GM21529 (cell line): ENCODE data around the gene ACP3.
A peak's percentile ranks its signal among the peaks of the same experiment; 100 is the strongest.
"Not testable (repeated sequence)": the region's sequence is repeated elsewhere in the genome, so short reads cannot be mapped to it uniquely, and the experiment has no call there.

ENCODE experiments used
- ATAC-seq: cut with Tn5 transposase; IDR thresholded peaks from one replicate; pipeline ENCODE4 v1.9.1; 2021; ENCODE audit not compliant: unreplicated experiment

ACP3 gene

GRCh38 chr3:132356568-132356967 is 39.4 kb downstream of the ACP3 start:
- ATAC-seq, result no peak

GRCh38 chr3:132360717-132361116 is 43.5 kb downstream of the ACP3 start:
- no peak for ATAC-seq

GRCh38 chr3:132362329-132362728 is 45.1 kb downstream of the ACP3 start:
- no peak for ATAC-seq

GRCh38 chr3:132368515-132368914 is 51.3 kb downstream of the ACP3 start:
- no peak for ATAC-seq

DNA sequence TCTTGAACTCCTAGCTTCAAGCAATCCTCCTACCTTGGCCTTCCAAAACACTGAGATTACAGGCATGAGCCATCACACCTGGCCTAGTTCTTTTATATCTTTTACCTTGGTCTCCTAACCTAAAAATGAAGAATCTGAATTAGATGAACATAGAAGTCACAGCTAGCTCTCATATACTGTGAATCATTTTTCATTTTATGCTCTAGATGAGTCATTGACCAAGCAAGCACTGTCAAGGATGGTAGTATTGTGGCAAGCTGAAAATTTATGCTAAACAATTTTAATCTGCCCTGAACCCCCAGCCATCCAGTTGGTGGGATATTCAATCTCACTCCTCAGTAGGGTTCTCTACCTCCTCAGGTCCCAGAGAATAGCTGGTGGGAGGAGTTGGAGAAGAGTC is 51.8 kb downstream of the ACP3 start:
- ATAC-seq, result no peak

GRCh38 chr3:132376945-132377354 is 59.7 kb downstream of the ACP3 start:
- not testable (repeated sequence) for ATAC-seq

DNA sequence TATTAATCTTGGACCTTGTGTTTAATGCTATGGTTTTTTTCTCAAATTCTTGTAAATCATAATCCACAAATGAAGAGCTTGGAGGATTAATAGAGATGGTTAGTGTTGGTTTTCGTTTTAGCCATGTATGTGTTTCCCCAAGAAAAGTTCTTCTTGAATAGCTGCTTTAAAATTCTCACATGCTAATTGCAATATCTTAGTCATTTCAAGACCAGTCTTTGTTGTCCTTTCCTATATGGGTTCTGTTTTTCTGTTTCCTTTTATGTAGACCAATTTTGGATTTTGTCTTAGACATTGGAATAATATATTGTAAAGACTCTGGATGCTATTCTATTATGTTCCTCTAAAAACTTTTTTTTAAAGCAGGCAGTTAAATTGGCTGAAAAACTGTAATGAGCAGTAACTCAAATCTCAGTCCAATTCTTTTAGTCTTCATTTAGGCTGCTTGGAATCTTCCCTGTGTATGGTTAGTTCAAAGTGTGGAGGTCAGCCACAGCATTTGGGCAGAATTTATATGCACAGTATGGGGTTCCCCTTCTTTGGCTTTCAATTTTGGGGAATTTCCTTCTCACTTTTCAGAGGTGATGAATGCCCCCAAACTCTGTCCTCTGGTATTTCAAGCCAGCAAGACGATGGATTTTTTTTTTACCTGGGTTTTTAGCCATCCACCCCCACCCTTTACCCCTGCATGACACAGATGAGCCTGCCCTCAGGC is 61.0 kb downstream of the ACP3 start:
- peak; percentile 52 for ATAC-seq

DNA sequence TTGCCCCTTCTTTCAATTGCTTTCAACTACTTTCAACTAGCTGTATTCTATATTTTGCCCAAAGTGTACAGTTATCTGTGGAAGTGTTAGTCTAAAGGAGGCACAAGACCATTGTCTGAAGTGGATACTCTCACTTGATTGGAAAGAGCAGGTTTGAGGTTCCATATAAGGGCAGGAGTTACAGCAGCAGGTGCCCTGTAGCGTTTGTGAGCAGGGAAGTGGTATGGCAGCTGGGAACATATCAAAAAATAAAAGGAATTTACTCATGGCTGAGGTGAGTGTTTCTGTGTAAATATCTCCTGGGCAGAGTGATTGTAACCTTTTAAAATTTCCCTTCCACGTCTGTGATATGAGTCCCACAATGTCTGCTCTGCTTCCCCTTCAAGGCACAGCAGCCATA is 61.6 kb downstream of the ACP3 start:
- ATAC-seq, result no peak

DNA sequence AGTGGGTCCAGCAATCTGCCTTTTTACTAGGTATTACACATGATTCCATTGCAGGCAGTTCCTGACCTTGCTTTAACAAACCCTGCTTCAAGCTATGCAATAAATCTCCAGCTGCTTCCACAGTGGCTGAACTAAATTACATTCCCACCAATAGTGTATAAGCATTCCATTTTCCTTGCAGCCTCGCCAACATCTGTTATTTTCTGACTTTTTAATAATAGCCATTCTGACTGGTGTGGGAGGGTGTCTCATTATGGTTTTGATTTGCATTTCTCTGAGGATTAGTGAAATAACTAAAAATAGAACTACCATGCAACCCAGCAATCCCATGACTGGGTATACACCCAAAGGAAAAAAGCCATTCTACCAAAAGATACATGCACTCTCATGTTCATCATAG is 63.7 kb downstream of the ACP3 start:
- no peak for ATAC-seq

DNA sequence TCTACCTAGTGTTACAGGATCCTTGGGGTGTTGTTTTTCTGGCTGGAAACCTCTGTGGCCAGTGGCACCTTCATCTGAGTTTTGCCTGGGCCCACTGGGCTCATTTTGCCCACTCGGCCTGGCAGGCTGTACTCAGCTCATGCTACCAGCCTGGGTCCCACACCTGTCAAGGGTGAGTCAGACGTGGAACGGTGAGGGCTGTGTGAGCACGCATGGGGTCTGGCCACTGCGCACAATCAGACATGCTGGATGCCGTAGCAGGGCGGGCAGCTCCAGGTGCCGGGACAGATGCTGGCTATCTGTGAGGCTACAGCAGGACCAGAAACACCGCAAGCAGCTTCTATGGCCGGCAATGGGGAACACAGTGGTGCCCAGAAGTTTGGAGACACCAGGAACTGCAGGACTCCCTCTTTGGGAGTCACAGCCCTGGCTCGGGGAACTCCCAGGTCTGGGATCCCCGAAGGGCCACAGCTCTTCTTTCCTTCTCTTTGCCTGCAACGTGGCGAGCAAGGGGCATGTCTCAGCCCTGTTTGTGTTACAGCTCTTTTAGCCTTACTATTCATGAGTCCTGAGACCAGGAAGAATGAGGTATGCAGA is 64.2 kb downstream of the ACP3 start:
- ATAC-seq, result no peak

- ATAC-seq, result no peak
These were observed 65.1 kb downstream of the ACP3 start for GRCh38 chr3:132382267-132382666.

DNA sequence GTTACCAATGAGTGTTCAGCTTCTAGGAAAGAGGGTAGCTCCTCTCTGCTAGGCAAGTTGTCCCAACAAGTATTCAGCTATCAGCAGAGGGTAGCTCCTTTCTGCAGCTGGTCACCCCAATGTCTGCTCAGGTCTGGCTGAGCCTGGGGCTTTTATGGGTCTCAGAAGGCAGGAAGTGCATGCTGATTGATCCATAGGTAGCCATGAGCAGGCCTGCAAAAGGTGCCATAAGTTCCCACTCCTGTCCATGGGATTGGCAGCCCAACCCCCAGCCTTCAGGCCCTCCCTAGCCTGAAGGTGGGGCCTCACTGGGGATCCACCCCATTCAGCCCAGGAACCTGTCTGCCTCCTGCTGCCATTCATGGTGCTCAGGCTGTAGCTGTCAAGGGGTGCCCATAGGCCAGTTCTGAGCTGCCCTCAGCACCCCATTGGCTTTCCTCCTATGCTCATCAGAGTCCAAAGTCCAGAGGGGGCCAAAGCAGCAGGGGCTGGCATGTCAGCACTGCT is 65.5 kb downstream of the ACP3 start:
- no peak for ATAC-seq

- no peak for ATAC-seq
These were observed 69.1 kb downstream of the ACP3 start for GRCh38 chr3:132386259-132386658.

DNA sequence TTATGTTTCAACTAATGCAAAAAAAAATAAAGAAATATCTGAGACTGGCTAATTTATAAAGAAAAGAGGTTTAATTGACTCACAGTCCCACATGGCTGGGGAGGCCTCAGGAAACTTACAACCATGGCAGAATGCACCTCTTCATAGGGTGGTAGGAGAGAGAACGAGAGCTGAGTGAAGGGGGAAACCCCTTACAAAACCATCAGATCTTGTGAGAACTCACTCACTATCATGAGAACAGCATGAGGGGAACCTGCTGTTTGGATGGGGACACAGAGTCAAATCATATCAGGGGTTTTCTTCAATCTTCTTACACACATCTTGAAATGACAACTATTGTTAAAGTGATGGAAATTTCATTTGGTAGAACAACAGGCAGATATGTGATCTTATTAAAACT is 75.5 kb downstream of the ACP3 start:
- ATAC-seq, result peak; percentile 62

DNA sequence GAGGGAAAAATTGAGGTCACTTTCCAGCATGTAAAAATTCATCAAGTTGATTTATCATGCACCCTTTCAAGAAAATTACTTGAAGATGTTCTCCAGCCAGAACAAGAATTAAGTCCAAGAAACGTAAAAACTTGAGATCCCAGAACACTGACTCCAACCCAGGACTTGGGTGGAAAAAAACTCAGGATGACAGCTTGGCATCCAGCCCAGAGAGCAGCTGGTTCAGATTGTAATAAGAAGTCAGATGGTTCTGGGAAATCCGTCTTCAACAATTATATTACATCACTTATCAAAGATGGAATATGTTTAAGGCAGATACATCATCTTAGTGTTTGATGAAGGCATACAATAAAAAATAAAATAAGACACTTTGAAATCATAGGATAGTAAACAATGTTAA is 77.1 kb downstream of the ACP3 start:
- ATAC-seq, result no peak

GRCh38 chr3:132395126-132395525 is 77.9 kb downstream of the ACP3 start:
- no peak for ATAC-seq

DNA sequence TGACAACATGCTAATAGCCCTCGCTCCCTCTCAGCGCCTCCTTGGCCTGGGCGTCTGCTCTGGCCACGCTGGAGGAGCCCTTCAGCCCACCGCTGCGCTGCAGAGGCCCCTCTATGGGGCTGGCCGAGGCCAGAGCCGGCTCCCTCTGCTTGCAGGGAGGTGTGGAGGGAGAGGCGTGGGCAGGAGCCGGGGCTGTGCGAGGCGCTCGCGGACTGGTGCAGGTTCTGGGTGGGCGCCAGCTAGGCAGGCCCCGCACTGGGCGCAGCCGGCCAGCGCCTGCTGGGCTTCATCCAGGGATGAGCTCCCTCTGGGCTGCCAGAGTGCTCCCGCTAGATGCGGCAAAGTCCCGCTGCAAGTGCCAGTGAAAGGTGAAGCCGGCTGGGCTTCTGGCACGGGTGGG is 79.0 kb downstream of the ACP3 start:
- no peak for ATAC-seq

DNA sequence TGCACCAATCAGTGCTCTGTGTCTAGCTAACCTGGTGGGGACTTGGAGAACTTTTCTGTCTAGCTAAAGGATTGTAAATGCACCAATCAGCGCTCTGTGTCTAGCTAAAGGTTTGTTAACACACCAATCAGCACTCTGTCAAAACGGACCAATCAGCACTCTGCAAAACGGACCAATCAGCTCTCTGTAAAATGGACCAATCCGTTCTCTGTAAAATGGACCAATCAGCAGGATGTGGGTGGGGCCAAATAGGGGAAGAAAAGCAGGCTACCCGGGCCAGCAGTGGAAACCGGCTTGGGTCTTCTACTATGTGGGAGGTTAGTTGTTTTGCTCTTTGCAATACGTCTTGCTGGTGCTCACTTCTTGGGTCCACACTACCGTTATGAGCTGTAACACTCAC is 79.6 kb downstream of the ACP3 start:
- ATAC-seq, result not testable (repeated sequence)

GRCh38 chr3:132399054-132399929 is 82.1 kb downstream of the ACP3 start:
- ATAC-seq, result peak; percentile 62

- no peak for ATAC-seq
These were observed 84.0 kb downstream of the ACP3 start for GRCh38 chr3:132401255-132401654.

DNA sequence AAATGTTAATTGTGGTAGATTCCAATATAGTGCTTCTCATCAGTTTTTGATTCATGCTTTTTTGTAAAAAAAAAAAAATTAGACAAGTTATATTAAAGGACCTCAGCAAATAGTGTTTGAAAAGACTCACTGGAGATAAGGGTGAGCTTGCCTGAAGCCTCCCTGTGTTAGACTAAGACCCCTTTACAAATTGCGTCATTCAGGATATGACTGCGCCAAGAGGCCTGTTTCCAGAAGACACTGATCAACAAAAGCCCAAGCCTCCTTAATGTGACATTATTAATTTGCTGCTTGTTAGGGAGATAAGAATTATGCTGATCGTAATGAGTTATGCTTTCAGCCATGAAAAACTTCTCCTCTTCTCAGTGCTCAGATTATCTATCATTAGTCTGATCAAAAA is 87.1 kb downstream of the ACP3 start:
- ATAC-seq, result no peak

- no peak for ATAC-seq
These were observed 88.0 kb downstream of the ACP3 start for GRCh38 chr3:132405188-132405587.
